GM18868 (cell line): Measurements from ENCODE around the gene CCDC70.
A peak's percentile ranks its signal among the peaks of the same experiment; 100 is the strongest.
"Not testable (repeated sequence)": the region's sequence is repeated elsewhere in the genome, so short reads cannot be mapped to it uniquely, and the experiment has no call there.

Experiments
- ATAC-seq: cut with Tn5 transposase; IDR thresholded peaks from one replicate; pipeline ENCODE4 v1.9.1; 2021; ENCODE audit warnings: mild to moderate bottlenecking, moderate library complexity; ENCODE audit not compliant: unreplicated experiment

Gene CCDC70

GRCh38 chr13:51861723-51862300 lies at the start of gene CCDC70:
Gene CCDC70 (plus strand): TSS chr13:51861969. CDS start chr13:51865412, 3,443 bp downstream.
- ATAC-seq, result no peak

DNA sequence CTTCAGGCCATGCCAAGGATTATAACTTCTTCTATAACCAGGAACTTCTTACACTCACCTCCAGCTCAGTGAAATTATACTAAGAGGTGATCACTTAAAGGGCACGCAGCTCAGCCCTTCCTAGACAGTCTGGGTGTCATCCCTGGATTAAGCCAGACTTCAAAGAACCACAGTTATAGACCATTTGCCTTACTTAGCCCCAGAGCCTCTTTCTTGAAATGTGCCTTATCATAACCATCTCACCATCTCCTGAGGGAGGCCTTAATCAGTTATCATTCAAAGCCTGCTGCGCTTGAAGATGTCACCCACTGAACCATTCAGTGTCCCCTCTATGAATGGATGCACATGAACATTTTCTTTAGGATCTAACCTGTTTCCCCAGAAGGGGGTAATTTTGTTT lies 47.7 kb upstream of the CCDC70 start:
- no peak for ATAC-seq

DNA sequence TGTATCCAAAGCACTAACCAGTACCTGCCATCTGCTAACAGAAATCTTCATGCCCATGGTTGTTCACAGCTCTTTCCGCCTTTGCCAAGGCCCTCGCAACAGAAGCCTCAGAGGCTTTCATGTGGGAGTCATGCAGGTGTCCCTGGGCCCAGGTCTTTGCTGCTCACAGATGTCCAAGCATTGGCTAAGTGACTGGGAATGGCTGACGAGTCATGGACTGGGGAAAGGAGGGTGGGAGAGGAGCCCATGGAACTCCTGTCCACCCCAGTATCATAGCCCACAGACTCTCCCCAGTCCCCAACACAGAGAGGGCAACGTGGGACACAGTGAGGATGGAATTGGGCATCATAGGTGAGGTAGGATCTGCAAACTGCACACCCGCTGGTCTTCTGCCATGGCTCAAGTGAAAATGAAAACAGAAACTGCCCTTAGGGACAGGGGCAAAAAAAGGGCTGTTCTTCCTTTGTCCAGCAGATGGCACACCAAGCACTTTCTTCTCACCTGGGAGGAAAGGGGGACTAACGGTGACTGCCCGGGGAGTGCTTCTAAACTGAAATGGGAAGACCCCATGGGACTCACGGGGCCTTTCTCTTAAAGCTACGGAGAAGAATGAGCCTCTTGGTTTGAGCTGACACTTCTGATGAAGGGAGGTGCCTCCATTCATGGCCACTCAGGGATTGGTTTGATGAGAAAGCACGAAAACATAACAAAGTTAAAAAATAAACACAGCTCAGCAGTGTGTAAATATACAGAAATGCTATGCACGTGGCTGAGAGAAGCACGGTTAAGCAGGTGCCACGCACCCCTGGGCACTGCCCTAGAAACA lies 46.7 kb upstream of the CCDC70 start:
- peak; percentile 56 for ATAC-seq

GRCh38 chr13:51815848-51816247 lies 45.9 kb upstream of the CCDC70 start:
- no peak for ATAC-seq

DNA sequence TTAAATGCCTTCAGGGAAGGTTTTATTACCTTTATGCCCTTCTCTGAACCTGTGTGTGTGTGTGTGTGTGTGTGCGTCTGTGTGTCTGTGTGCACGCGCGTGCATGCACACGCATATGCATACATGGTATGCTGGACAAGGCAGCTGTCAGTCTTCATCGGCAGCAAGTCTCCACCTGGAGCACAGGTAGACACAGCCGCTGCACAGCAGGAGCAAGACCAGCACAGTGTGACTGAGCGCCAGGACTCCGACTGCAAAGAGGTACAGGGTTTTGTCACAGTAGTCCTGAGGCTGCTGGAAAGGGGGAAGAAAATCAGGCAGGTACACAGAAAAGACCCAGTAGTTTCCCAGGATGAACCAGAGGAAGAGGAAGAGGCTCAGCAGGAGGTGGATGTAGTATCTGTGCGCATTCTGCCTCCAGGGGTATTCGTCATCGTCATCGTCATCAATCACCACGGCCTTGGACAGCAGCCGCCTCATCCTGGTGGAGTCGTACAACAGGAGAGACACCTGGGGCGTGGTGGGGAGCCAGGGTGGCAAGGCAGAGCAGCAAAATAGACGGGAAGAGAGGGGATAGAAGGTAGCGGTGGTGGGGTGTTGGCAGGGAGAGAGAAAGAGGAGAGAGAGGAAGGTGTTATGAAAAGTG lies 45.0 kb upstream of the CCDC70 start:
- ATAC-seq, result no peak

DNA sequence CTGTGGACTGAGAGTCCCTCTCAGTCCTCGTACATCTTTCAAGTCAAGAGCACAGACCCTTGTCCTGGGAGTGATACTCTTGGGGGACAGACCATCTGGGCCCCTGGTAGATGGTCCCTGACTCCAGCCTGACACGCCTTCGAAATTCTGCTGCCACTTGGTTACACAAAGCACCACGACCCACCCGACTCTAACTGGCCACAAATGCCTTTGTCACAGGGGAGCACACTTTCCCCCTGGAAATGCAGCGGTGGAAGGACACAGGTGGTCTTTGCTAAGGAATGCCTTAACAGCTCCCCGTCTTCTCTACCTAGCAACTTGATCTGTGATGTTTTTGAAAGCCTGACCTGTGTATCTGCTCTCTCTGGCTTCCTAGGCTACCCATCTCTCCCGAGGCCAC lies 44.1 kb upstream of the CCDC70 start:
- no peak for ATAC-seq

GRCh38 chr13:51818276-51818675 lies 43.5 kb upstream of the CCDC70 start:
- ATAC-seq, result no peak

DNA sequence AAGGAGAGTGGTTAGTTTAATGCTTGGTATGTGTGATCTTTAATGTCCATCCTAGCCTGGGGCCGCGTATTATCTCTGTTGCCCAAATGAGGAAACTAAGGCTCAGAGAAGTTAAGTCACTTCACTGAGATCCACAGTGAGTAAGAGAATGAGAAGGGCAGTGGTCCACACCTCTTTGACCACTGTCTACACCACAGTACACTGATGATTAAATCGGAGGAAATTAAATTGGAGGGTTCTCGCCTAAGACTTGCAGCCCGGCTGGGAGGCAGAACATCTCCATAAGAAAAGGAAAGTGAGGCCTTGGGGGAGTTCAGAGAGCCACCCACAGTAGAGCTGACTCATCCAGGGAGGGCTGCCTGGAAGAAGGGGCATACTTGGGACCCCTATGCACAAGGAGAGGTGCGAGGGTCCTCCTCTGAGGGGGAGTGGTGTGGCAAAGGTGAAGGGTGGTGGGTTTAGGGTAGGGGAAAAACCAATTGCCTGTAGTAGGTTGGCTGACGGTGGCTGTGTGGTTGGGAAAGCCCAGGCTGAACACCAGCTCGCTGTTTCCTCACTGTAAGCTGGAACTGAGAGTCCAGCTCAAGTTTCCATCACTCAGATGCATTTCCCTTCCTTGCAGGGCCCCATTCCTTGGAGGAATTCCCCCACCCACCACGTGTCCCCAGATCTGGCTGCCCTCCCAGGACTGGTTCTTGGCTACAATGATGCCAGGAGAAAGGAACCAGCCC lies 42.8 kb upstream of the CCDC70 start:
- peak; percentile 54 for ATAC-seq

GRCh38 chr13:51819544-51819943 lies 42.2 kb upstream of the CCDC70 start:
- no peak for ATAC-seq

DNA sequence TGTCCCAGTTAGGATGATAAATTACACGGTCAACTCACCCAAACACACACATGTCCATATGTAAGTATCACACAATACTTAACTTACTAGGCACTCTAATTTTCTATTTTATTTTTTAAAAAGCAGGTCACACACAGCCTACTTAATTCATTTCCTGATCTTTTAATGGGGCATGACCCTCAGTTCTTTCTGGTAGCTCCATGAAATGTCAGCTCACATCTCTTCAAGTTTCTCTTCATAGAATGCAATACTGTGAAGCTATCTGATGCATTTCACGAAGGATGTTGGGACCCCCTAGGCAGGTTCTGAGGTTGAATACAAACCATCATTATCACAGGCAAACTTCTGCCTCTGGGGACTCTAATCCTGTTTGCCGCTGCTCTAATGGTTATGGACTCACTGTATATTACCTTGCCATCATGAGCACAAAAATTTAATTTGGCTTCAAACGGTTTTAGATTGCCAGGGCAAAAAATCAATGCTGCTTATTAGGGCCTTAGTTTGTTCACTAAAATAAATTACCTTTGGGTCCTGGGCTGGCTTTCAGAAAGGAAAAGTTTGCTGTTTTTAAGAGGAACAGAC lies 41.7 kb upstream of the CCDC70 start:
- ATAC-seq, result no peak

- ATAC-seq, result no peak
Observed at GRCh38 chr13:51821606-51822005, 40.2 kb upstream of the CCDC70 start.

DNA sequence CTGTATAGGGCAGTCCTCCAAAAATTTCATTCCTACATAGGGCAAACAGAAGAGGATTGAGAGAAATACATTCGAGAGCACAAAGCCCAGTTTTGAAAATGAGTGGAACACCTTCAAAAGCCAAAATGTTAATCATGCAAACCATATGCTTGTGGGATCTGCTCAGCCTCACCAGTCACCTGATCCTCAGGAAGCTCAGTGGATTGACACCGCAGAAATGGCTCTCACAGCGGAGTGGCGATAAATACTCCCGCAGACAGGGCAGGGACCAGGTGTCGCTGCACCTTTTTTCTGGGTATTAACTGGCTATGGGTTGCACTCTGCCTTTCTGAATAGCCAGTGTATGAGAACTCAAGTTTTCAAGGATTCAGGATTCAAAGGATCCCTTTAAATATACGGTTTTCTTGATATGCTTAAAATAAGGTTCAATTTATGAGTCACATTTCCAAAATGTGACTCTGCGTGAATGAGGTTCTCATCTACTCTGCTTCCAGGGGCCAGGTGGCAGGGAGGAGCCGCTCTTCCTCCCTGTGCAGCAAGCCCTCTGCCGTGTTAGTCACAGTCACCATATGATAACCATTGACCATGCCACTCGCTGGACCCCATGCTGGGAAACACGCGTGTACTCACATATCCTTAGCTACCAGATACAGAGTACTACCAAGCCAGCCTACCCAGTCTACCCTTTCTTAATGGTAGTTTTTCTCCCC lies 39.5 kb upstream of the CCDC70 start:
- ATAC-seq, result no peak

- ATAC-seq, result no peak
Observed at GRCh38 chr13:51823359-51823758, 38.4 kb upstream of the CCDC70 start.

GRCh38 chr13:51823863-51824262 lies 37.9 kb upstream of the CCDC70 start:
- ATAC-seq, result no peak

DNA sequence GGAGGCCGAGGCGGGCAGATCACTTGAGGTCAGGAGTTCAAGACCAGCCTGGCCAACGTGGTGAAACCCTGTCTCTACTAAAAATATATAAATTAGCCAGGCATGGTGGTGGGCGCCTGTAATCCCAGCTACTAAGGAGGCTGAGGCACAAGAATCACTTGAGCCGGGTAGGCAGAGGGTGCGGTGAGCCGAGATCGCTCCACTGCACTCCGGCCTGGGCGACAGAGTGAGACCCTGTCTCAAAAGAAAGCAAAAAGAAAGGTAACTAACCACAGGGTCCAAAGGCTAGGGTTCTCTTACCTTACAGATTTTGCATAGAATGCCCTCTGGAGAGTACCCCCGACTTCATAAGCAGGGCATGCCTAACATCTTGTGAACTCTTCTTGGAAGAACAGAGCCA lies 37.1 kb upstream of the CCDC70 start:
- ATAC-seq, result not testable (repeated sequence)

DNA sequence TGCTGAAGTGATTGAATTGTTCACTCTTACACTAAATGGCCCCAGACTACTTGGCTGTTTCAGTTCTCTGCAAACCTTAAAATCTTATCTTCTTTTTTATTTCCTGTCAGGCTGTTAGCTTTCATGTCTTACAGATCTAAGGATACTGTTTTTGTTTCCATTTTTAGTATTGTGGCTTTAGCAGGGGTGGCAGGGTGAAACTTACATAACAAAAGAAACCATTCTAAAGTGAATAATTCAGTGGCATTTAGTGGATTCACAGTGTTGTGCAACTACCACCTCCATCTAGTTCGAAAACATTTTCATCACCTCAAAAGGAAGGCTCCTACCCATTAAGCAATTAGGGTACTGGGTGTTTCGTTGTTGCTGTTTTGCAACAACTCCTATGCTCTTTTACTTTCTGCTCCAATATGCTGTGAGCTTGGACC lies 36.6 kb upstream of the CCDC70 start:
- ATAC-seq, result no peak

DNA sequence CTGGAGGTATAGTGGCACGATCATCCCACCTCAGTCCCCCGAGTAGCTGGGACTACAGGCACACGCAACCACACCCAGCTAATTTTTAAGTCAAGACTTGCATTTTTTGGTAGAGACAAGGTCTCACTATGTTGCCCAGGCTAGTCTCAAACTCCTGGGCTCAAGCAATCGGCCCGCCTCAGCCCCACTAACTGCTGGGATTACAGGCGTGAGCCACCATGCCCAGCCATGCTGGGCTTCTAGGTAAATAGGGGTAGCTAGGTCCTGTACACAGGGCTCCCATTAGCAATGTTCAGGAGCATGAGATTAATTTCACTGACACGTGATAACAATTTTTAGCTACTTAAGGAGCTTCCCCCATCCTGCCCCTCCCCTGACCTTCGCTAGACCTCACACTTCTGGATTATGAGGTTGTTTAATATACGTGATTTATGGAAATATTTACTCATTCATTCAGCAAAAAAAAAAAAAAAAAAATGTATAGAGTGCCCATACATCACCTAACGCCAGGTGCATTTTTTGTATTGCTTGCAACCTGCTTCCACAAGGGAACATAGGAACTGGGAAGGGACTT lies 36.0 kb upstream of the CCDC70 start:
- no peak for ATAC-seq

- ATAC-seq, result no peak
Observed at GRCh38 chr13:51826606-51827005, 35.2 kb upstream of the CCDC70 start.

GRCh38 chr13:51827254-51827653 lies 34.5 kb upstream of the CCDC70 start:
- ATAC-seq, result no peak
